ENCODE data around the gene CHADL. TPM values are rescaled to one million over a fixed set of nuclear protein-coding genes. Genes with fewer than 3 reads are reported as not detected.

CHADL gene
- total RNA-seq, 1 donor from 2014 or later = 0.27 TPM

DNA sequence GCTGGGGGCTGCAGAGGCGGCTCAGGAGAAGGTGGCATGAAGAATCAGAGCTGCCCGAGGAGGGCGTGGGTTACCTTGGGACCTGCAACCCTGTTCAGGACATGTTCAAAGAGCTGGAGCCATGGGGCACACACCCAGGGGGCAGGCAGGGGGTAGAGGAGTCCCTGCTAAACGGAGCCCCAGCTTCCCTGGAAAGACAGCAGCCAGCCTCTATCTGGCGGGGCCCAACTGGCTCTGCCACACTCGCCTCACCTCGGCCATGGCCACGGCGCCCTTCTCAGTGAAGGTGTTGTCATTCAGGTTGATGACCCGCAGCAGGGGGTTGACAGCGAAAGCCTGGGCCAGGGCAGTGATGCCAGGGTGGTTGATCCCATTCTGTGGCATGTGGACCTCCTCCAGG is 17.0 kb upstream of the CHADL start:
- TF ChIP-seq, protein P1, sequence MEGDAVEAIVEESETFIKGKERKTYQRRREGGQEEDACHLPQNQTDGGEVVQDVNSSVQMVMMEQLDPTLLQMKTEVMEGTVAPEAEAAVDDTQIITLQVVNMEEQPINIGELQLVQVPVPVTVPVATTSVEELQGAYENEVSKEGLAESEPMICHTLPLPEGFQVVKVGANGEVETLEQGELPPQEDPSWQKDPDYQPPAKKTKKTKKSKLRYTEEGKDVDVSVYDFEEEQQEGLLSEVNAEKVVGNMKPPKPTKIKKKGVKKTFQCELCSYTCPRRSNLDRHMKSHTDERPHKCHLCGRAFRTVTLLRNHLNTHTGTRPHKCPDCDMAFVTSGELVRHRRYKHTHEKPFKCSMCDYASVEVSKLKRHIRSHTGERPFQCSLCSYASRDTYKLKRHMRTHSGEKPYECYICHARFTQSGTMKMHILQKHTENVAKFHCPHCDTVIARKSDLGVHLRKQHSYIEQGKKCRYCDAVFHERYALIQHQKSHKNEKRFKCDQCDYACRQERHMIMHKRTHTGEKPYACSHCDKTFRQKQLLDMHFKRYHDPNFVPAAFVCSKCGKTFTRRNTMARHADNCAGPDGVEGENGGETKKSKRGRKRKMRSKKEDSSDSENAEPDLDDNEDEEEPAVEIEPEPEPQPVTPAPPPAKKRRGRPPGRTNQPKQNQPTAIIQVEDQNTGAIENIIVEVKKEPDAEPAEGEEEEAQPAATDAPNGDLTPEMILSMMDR (IDR thresholded peaks at IDR 0.05; ENCODE audit: partially characterized antibody, unreplicated experiment) = no peak
- Mint-ChIP-seq H3K36me3 (ENCODE audit: unreplicated experiment) (no peaks in the 10 kb centered on the region), H3K4me1 (ENCODE audit: low read depth, unreplicated experiment) (peaks cover 1% of the 10 kb centered on the region), H3K27ac (ENCODE audit: unreplicated experiment) (no peak overlapping the region), H3K27me3 (ENCODE audit: unreplicated experiment) (peaks cover 2% of the 10 kb centered on the region), H3K9me3 (ENCODE audit: unreplicated experiment) (peaks cover 1% of the 10 kb centered on the region), H3K4me3 (ENCODE audit: unreplicated experiment) (no peak overlapping the region)
- no peak for DNase-seq

DNA sequence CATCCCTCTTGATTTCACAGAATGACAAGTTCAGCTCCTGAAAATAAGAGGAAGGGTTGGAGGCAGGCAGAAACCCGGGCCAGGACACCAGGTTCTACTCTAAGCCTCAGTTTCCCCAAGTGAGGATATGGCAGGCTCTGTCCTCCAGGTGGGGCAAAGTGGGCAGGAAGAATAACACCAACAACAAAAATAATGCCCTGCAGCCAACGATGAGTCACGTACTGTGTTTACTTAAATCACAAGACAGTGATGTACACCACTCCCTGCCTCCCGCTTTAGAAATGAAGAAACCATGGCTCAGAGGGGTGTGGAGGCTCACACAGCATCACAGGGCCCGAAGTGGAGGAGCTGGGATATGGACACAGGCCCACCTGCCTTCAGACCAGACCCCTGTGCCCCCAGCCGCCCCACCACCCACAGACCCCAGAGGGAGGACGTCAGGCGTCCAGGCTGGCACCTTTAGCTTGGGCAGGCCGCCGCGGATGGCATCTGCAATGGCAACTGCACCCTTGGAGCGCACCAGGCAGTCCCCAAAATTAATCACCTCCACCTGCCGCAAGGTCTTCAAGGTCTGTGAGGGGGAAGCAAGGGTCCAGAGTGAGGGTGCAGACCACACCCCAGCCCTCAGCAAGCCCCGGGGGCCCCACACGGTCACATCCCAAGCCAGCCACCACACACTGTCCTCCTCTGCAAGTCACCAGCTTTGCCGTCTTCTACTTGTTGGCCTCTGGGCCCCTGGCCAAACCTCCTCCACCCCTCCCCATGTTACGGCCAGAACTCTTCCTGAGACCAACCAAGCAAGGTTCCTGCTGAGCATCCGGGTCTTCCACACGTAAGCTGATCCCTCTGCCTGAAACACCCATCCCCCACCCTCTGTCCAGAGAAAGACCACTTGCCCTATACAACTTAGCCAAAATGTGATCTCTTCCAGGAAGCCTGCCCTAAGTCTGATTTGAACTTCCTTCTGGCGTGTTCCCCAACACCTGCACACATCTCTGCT is 15.8 kb upstream of the CHADL start:
- Mint-ChIP-seq H3K4me3 (ENCODE audit: unreplicated experiment) (no peak overlapping the region), H3K36me3 (ENCODE audit: unreplicated experiment) (no peaks in the 10 kb centered on the region), H3K4me1 (ENCODE audit: low read depth, unreplicated experiment) (peaks cover 1% of the 10 kb centered on the region), H3K27me3 (ENCODE audit: unreplicated experiment) (peaks cover 2% of the 10 kb centered on the region), H3K9me3 (ENCODE audit: unreplicated experiment) (peaks cover 2% of the 10 kb centered on the region), H3K27ac (ENCODE audit: unreplicated experiment) (no peak overlapping the region)
- no peak for DNase-seq
- TF ChIP-seq, protein P1 (IDR thresholded peaks at IDR 0.05; ENCODE audit: partially characterized antibody, unreplicated experiment) = no peak

DNA sequence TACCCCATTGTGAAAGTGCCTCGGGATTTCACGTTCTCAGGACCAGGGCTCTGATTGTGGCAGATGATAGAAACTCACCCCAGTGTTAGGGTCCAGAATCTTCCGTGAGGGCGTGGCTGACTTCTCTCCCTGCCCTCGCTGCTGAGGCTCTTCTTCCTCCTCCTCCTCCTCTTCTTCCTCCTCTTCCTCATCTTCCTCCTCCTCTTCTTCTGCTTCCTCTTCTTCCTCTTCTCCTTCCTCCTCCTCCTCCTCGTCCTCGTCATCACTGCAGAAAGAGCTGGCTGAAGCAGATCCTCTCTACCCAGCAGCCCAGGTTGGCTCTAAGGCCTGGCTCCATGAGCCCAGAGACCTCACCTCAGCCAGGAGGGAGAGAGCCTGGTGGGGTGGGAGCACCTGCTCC is 13.5 kb upstream of the CHADL start:
- no peak overlapping the region for H3K27ac Mint-ChIP-seq (ENCODE audit: unreplicated experiment)
- TF ChIP-seq, protein P1 (IDR thresholded peaks at IDR 0.05; ENCODE audit: partially characterized antibody, unreplicated experiment) = no peak
- H3K9me3 Mint-ChIP-seq (ENCODE audit: unreplicated experiment) = peaks cover 2% of the 10 kb centered on the region
- H3K27me3 Mint-ChIP-seq (ENCODE audit: unreplicated experiment) = peaks cover 6% of the 10 kb centered on the region
- H3K4me1 Mint-ChIP-seq (ENCODE audit: low read depth, unreplicated experiment) = peaks cover 1% of the 10 kb centered on the region
- DNase-seq = no peak
- H3K4me3 Mint-ChIP-seq (ENCODE audit: unreplicated experiment) = no peak overlapping the region
- H3K36me3 Mint-ChIP-seq (ENCODE audit: unreplicated experiment) = no peaks in the 10 kb centered on the region

DNA sequence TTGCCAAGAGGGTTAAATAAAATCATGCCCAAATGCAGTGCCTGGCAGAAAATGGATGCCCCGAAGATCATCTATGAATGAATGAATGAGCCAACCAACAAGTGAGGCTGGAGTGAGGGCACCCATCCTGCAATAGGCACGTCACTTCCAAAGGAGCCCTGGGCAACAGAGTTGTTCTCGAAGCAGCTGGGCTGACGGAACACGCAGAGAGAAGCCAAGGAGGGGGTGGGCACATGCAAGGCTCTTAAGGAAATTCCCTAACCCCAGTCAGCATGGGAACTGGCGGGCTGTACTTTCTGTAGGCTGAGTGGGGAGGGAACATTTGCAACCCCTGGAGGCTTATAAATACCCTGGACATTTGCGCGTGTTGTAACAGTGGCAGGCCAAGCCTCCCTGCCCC is 11.6 kb upstream of the CHADL start:
- no peak overlapping the region for H3K27ac Mint-ChIP-seq (ENCODE audit: unreplicated experiment)
- TF ChIP-seq, protein P1 (IDR thresholded peaks at IDR 0.05; ENCODE audit: partially characterized antibody, unreplicated experiment) = no peak
- H3K4me3 Mint-ChIP-seq (ENCODE audit: unreplicated experiment) = no peak overlapping the region
- no peak for DNase-seq
- H3K36me3 Mint-ChIP-seq (ENCODE audit: unreplicated experiment) = no peaks in the 10 kb centered on the region
- H3K4me1 Mint-ChIP-seq (ENCODE audit: low read depth, unreplicated experiment) = peaks cover under 1% of the 10 kb centered on the region
- H3K9me3 Mint-ChIP-seq (ENCODE audit: unreplicated experiment) = peaks cover 2% of the 10 kb centered on the region
- peaks cover 4% of the 10 kb centered on the region for H3K27me3 Mint-ChIP-seq (ENCODE audit: unreplicated experiment)

DNA sequence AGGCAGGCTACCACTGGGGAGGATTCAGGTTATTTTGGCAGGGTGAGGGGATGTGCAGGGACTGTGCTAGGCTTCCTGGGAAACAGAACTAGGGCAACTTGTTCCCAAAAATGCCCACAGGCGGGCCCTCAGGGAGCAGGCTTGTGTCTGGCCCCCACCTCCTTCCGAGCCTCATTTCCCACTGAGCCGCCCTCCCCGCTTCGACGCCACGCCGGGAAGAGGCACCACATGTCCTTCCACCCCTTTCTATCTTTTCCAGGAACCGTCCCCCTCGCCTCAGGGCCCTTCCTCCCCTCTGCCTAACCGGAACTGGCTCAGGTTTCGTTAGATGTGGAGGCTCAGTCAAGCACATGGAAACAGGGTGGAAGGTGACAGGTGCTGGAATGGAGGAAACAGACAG is 9.4 kb upstream of the CHADL start:
- Mint-ChIP-seq H3K27me3 (ENCODE audit: unreplicated experiment) (peaks cover 4% of the 10 kb centered on the region), H3K9me3 (ENCODE audit: unreplicated experiment) (peaks cover 2% of the 10 kb centered on the region), H3K36me3 (ENCODE audit: unreplicated experiment) (no peaks in the 10 kb centered on the region), H3K4me1 (ENCODE audit: low read depth, unreplicated experiment) (no peaks in the 10 kb centered on the region), H3K27ac (ENCODE audit: unreplicated experiment) (no peak overlapping the region), H3K4me3 (ENCODE audit: unreplicated experiment) (no peak overlapping the region)
- TF ChIP-seq, protein P1 (IDR thresholded peaks at IDR 0.05; ENCODE audit: partially characterized antibody, unreplicated experiment) = no peak
- no peak for DNase-seq

All from glutamatergic neuron (in vitro differentiated cells).